DMS114 treated with DMSO at 0.1 percent for 48 hours (cell line): Measurements from ENCODE around the gene INHA.

Experiments
- DNase-seq: peaks from one replicate; lab custom pipeline; 2025; ENCODE audit not compliant: unreplicated experiment; lab: John Stamatoyannopoulos, UW

Gene INHA

DNA sequence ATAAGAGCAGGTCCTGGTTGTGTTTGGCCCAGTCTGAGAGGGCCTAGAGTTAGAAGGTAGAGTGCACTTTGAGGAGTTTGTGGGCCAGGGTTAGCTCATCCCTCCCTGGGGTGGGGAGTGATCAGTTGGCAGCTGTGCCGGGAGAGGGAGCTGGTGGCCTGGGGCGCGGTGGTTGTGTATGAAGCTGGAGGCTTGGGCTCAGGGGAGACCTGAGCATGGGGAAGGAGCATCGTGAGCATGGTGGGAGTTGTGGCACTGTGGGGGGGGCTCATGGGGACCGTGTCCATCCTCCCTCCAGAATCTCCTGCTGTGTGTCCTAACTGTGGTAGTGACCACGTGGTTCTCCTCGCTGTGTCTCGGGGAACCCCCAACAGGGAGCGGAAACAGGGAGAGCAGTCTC is 39.2 kb downstream of the INHA start:
- DNase-seq: no peak

DNA sequence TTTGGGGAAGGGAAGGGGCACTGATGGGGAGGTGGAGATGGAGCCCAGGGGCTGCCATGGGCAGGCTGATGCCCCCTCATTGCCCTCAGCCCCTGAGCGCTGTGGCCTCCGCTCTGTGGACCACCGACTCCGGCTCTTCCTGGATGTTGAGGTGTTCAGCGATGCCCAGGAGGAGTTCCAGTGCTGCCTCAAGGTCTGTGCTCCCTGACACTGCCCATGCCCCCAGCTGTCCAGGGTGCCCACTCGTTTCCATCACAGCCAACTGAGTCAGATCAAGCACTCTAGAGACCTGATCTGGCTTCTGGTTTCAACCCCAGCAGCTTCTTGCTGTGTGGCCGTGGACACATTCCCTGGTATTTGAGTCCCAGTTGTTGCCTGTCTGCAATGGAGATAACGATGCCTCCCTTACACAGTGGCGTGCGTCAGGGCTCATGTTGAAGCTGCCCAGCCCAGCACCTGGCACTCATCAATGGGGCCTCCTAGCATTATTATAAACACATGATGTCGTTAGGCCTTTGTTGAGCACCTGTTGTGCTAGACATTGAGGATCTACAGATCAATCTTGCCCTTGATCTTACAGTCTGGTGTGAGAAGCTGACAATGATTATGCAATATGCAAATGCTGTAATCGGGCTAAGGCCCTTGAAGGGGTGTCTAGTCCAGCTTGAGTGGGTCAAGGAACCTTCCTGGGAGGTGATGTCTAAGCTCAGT is 39.9 kb downstream of the INHA start:
- DNase-seq: no peak

DNA sequence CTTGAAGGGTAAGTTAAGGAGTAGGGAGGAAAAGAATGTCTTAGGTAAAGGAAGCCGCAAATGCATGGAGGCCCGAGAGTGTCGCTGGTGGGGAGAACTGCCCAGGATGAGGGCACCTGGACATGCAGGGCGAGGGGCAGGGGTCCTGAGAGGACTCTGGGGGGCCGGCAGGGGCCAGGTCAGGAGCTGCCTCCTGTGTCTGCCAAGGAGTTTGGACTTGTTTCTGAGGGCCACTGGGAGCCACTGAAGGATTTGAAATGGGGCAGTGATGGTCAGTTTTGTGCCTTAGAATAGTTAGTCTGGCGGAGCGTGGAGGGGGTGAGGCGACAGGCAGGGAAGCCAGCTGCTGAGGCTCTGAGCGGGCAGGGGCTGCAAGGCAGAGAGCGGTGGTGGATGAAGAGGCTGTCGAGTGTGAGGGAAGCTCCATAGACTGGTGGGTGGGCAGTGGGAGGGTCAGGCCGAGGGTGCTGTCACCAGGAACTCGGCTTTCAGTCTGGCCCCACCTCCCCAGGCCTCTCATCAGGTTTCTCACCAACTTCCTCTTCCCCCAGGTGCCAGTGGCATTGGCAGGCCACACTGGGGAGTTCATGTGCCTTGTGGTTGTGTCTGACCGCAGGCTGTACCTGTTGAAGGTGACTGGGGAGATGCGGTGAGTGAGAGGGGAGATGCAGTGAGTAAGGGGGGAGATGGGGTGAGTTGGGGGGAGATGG is 40.6 kb downstream of the INHA start:
- no peak for DNase-seq

DNA sequence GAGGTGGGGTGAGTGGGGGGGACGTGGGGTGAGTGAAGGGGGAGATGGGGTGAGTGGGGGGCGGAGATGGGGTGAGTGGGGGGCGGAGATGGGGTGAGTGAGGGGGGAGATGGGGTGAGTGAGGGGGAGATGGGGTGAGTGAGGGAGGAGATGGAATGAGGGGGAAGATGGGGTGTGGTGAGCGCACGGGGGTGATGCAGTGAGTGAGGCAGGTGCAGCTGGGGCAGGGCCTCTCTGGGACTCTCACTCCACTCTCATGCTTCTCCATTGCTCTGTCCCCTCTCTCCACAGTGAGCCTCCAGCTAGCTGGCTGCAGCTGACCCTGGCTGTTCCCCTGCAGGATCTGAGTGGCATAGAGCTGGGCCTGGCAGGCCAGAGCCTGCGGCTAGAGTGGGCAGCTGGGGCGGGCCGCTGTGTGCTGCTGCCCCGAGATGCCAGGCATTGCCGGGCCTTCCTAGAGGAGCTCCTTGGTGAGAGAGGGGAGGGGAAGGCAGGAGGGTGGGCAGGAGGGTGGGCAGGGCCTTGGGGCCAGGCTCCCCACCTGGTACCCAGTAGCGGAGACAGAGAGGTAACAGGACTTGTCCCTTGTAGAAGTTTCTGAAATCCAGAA is 41.5 kb downstream of the INHA start:
- no peak for DNase-seq

DNA sequence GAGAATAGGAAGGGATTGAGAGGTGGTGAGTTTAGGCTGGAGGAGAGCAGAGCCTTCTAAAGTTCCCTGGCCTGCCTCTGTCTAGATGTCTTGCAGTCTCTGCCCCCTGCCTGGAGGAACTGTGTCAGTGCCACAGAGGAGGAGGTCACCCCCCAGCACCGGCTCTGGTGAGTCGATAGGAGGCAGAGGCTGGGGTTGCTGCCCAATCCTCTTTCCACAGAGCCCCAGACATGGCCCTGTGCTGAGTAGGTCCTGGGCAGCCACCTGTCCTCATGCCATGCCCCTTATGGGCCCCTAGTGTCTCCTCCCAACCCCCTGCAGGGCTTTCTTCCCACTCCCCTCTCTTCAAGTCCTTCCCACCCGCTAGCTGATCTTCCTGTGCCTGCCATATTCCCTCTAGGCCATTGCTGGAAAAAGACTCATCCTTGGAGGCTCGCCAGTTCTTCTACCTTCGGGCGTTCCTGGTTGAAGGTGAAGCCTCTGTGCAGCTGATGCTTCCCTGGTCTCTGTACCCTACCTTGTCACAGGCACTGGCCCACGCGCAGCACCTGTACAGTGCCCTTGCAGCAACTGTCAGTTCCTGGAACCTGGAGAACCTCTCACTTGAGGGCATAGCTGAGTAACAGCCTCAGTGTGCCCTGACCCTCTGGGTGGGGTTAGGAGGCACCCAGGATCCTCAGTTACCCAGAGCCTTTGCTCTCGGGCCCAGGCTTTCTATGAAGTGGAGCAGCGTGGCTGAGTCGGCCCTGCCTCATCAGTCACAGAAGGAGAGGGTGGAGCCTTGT is 42.2 kb downstream of the INHA start:
- DNase-seq: no peak

DNA sequence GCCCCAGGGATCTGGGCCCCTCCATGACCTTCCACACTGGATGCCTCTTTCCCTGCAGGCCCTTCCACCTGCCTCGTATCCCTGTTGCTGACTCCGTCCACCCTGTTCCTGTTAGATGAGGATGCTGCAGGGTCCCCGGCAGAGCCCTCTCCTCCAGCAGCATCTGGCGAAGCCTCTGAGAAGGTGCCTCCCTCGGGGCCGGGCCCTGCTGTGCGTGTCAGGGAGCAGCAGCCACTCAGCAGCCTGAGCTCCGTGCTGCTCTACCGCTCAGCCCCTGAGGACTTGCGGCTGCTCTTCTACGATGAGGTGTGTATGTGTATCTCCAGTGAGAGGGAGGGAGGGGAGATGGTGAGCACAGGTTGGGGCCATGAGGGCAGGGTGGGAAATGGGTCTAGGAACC is 42.9 kb downstream of the INHA start:
- no peak for DNase-seq

DNA sequence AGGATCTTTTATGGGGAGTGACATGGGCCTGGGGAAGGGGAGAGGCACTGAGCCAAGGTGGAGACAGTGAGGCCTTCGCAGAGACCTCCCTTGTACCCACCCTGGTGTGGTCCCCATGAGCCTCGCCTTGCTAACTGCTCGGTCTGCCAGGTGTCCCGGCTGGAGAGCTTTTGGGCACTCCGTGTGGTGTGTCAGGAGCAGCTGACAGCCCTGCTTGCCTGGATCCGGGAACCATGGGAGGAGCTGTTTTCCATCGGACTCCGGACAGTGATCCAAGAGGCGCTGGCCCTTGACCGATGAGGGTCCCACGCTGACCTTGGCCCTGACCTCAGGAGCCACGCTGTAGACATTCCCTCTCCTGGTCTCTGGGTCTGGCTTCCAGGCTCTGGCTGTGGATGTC is 43.8 kb downstream of the INHA start:
- DNase-seq: no peak

DNA sequence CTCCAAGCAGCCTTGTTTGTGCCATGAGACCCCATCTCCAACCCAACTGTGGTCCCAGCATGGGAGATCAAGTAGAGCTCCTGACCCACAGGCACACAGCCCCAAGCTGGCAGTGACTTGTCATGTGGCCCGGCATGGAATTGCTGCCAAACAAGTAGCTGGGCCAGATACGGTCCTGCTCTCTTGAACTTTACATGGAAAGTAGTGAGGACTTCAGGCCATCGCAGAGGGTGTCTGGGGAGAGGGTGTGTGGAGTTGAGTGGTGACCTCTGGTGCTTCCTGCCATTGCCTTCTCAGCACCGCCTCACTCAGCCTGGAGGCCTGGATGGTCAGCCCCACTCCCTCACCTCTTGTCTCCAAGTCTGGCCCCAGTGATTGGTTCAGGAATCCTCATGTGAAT is 44.4 kb downstream of the INHA start:
- no peak for DNase-seq

DNA sequence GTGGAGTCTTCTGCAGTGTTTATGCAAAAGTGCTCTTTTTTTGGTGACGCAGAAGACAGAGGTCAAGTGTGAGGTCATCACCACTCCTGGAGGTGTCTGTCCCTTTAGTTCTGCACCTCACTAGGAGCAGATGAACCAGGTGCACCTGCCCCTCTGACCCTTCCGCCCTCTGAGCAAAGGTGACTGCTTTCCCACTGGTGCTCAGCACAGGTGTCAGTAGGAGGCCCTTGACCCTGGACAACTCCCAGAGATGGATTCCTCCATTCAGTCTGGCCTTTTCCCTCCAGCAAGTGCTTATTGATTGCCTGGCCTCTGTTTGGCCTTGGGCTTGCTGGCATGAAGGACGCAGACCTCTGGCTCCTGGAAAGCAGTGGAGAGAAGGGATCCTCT is 46.6 kb downstream of the INHA start:
- no peak for DNase-seq

DNA sequence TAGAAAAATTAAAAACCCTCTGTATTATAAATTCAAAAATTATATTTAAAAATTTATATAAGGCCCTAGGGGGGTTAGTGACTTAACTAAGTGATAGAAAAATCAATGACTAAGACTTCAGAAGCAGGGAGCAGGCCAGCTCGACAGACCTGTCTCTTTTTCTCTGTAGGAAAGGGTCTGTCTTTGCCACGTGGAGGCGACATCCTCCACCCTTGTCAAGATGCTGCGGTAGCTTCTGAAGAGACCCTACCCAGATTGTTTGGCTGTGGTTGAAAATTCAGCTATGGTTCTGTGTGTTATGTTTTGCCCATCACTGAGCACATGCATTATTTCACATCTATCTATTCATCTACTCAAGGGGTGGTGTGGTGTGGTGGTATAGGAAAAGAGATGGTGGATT is 47.1 kb downstream of the INHA start:
- DNase-seq: no peak

DNA sequence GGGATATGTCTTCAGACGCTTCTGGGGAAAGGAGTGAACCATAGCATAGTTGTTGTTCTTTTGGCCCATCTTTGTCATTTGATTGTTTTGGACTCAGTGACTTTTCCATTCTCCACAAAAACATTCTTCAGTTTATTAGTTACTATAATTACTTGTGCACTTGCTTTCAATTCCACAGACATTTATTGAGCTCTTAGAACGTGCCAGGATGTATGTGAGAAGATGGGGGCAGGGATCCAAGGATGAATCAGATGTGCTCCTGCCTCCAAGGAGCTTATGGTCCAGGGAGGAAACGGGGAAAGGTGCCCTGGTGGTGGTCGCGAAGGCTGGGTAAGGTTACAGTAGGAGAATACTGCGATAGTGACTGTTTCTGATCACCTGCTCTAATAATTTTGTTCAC is 48.4 kb downstream of the INHA start:
- DNase-seq: no peak

DNA sequence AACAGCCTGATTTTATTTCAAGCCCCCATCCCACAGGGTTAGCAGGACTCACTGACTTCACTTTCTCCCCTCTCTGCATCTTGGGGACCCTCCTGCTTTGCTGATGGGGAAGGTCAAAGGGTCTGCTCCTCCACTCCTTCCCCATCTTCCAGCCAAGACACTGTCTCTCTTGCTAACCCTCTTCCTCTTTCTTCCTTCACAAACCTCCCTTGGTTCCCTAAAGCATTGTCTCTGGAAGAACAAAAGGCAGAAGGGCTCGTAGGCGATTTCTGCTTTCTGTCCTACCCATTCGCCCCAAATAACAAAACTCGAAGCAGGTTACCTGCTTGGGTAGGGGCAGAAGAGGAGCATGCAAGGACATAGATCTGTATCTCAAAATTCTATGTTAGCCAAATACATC is 49.8 kb downstream of the INHA start:
- DNase-seq: no peak

DNA sequence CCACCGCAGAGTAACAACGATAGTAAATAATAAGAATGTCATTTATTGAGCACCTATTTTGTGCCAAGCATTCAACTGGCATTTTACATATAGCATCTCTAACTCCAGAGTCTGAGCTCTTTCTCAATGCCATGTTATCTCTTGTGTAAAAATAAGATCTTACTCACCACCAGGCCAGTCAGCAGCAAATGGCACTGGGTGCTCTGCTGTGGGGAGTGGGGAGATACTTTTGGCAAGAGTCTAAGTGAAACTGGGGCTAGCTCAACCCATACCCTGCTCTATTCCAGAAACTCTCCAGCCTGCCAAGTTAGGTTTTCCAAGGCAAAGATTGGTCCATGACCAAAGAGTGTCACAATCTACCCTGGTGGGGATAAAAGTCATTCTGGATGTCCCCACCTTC is 50.4 kb downstream of the INHA start:
- DNase-seq: no peak

DNA sequence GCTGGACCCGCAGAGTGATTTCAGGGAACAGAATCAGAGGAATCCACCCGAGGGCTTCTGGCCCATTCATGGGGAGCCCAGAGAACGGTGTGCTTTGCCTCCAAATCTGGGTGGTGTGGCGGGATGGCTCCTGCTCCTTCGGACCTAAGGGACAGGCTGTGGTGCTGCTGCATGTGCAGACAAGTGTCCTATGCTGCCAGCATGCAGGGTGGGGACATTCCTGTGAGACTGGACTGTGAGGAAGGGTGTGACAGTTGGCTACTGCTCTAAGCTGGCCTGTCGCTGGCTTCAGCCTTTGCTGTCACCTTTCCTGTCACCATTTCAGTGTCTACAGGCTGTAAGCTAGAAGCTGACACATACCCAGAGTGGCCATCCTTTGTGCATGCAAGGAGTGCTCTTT is 52.5 kb downstream of the INHA start:
- DNase-seq: no peak

DNA sequence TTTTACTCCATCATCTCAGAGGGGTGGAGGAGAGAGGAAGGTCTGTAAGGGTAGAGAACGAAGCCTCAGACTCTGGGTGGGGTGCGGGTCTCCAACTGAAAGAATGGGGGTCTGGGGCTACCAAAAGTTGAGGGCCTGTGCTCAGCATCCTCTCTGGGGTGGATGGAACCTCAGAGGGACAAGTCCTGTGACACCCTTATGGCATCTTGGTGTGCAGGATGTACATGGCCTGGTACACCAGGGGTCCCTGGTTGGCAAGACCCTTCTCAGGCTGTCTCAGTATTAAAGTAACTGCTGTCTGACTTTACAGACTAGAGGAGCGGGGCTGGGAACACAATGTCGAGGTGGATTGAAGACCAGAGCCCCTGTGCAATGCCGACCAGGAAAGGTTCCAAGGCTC is 53.1 kb downstream of the INHA start:
- no peak for DNase-seq
